CMK (cell line): ENCODE results near the gene PAK2.
A peak's percentile ranks its signal among the peaks of the same experiment; 100 is the strongest.
"Not testable (repeated sequence)": the region's sequence is repeated elsewhere in the genome, so short reads cannot be mapped to it uniquely, and the experiment has no call there.

Source experiments
- DNase-seq: peaks from one replicate; pipeline ENCODE4 v3.0.0-alpha.2; 2010; ENCODE audit warnings: low read depth

The PAK2 gene

DNA sequence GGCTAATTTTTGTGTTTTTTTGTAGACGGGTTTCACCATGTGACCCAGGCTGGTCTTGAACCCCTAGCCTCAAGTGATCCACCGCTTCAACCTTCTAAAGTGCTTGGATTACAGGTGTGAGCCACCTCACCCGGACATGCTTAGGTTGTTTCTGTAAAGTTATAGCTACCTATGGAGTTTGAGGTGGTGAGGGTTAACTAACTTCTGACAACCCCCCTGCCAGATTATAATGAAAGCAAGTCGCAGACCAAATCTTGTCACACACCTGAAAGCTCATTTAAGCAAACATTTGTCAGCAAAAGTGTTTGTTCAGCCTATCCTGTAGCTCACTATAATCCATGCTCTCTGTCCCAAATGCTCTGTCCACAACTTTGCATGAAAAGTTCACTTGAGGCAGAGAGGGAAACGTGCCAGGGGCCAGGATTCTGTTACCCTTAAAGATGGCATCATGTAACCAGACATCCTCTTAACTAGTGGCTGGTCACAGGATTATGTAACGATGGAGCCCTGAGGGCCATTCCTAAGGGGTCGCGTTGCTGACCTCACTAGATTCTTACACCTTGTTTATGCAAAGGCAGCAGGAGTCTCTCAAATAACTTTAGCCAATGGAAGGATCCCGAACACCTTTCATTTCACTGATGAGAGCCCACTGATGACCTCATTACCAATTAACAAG, 103.9 kb downstream of the PAK2 start:
- no peak for DNase-seq

DNA sequence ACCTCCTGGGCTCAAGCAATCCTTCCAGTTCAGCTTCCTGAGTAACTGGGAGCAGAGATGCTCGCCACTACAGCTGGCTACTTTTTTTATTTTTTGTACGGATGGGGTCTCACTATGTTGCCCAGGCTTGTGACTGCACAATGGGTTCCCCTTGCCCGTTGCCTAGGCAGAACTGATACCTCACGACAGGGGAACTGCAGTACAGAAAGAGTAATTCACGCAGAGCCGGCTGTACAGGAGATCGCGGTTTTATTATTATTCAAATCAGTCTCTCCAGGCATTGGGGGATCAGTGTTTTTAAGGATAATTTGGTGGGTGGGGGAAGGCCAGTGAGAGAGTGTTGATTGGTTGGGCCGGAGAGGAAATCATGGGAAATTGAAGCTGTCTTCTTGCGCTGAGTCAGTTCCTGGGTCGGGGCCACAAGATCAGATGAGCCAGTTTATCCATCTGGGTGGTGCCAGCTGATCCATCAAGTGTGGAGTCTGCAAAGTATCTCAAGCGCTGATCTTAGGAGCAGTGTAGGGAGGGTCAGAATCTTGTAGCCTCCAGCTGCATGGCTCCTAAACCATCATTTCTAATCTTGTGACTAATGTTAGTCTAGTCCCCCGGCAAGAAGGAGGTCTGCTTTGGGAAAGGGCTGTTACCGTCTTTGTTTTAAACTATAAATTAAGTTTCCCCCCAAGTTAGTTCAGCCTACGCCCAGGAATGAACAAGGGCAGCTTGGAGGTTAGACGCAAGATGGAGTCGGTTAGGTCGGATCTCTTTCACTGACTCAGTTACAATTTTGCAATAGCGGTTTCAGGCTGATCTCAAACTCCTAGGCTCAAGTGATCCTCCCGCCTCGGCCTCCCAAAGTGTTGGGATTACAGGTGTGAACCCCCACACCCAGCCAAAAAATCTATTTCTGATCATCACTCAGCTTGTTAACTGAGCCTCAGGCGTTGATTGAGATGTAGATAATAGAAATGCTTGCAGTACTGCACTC, 104.9 kb downstream of the PAK2 start:
- not testable (repeated sequence) for DNase-seq

DNA sequence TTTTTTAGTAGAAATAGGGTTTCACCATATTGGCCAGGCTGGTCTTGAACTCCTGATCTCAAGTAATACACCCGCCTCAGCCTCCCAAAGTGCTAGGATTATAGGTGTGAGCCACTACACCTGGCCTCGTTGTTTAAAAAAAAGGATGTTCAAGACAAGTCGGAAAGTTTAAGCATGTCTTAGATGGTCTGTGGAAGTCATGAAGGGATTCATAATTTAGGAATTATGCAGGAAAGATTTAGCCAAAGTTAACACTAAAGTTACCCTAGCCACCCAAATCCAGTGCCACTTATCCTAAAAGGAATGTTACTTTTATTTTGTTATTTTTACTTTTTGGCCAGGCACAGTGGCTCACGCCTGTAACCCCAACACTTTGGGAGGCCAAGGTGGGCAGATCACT, 108.7 kb downstream of the PAK2 start:
- not testable (repeated sequence) for DNase-seq

DNA sequence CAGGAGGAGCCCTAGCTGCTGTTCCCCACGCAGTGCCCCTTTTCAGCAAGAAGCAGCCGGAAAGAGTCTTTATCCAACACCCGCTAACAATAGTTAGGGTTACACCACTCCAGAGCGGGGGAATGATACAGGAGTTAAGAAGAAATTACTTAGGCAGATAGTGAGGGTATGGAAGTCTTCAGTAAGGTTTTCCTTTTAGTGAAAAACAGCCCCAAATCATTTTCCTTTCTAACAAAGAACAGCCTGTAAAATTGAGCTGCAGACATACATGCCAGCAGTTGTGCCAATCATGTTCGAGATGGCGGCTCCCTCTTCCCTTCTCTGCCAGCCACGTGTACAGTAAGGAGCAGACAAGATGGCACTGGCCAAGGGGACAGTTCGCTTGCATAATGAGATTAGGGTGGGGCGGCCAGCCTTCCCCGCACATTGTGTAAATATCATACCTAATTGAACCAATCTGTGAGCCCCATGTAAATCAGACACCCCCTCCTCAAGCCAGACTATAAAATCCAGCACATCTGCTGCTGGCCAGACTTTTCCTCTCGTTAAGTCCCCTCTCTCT, 109.6 kb downstream of the PAK2 start:
- no peak for DNase-seq

DNA sequence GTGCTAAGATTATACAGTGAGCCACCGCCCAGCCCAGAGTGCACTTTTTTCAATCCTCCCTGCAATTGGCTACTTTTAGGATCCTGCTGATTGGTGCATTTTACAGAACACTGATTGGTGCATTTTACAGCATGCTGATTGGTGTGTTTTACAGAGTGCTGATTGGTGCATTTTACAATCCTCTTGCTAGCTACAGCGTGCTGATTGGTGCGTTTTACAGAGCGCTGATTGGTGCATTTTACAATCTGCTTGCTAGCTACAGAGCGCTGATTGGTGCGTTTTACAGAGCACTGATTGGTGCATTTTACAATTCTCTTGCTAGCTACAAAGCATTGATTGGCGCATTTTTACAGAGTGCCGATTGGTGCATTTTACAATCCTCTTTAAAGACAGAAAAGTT, 123.3 kb downstream of the PAK2 start:
- DNase-seq, result not testable (repeated sequence)

DNA sequence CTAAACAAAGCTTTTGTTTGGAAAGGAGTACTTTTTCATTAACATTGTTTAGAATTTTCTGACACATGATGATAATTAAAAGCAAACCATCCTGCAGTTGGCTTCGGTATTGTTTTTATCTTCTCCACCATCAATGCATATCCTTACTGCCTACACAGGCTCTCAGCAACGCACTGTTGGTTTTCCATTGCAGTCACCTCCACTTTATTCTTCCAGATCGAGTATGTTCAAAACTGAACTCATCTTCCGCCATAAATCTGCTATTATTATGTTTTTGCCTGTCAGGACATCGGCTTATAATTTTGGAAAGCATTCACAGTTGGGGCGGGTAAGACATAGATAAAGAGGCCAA, 127.5 kb downstream of the PAK2 start:
- no peak for DNase-seq

DNA sequence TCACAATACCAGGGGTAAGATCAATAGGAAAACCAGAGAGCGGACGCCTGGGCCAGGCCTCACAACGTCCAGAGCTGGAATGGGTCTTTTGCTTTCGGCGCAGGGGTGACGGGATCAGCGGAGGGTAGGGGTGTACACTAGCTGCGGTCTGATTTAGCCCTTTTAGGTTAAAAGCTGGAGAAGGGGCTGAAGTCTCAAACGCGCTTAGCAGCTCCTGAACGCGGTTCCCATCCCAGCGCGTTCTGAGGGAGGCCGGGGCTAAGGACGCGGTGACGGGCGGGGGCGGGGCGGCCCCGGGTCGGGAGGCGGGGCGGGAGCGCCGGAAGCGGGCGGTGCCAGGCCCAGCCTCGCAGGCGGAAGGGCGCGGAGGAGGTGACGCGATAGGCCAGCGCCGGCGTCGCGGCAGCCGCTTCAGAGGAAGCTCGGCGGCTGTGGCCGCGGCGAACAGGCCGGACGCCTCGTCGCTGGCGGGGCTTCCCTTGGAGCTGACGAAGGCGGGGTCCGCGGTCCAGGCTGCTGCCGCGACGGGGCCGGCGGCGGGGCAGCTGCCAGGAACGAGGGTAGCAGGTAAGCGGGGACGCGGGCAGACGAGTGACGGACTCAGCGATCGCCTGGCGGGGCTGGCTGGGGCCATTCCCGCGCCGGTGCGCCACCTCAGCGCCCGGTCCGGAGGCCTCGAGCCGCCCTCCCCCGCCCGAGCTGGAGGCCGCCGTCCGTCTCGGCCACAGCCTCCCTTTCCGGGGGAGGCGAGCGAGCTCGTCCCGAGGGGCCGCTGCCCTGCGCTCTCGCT, 128.0 kb downstream of the PAK2 start, which contains the start of gene SENP5:
TSS of gene SENP5 (plus strand) at position 414 of the 790 bp plus-strand sequence. CDS start 17,262 bp downstream, outside the sequence.
- peak; percentile 49 for DNase-seq

DNA sequence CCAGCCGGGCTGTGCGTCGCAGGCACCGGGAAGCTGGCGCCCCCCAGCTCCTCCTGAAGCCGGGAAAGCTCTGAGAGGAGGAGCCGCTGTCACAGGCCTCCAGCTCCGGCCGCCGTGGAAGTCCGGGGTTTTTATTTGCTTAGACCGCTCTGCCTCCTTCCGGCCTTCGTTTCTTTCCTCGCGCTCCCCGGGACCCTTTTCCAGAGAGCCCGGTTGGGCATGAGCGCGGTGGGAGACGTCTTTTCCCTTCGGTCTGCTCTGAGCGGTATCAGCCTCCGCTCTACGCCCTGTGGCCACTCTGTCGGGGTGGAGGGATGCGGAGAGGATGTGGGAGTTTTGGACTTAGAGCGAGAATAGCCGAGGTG, 128.6 kb downstream of the PAK2 start:
- DNase-seq, result no peak

DNA sequence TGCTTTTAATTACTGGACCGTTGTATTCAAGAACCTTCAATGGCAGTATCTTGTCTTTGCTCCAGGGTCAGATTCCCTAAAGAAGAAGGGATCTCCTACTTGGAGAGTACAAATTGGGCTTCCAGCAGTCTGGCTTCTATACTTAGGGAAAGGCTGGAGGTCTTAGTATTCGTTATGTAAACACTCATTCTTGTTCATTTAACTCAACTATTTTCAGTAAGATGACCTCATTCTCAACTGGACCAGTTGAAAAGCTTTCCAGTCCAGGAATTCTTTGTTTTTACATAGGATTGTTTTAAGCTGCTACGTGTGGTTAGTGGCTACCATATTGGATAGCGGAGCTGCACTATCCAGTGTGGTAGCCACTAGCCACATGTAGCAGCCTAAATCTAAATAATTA, 132.7 kb downstream of the PAK2 start:
- DNase-seq, result no peak

DNA sequence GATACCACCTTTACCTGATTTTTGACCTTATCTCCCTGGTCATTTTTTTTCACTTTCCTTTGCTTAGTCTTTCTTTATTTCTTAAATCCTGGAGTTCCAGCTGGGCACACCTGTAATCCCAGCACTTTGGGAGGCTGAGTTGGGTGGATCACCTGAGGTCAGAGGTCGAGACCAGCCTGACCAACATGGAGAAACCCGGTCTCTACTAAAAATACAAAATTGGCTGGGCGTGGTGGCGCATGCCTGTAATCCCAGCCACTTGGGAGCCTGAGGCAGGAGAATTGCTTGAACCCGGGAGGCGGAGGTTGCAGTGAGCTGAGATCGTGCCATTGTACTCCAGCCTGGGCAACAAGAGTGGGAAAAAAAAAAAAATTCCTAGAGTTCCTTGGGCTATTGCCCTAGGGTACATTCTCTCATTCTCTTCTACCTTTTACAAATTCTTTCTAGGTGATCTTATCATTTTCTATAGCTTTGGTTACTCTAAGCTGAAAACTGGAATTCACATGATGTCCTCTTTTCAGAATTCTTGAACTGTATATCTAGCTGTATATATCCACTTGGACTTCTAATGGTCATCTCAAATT, 134.9 kb downstream of the PAK2 start:
- DNase-seq, result not testable (repeated sequence)

DNA sequence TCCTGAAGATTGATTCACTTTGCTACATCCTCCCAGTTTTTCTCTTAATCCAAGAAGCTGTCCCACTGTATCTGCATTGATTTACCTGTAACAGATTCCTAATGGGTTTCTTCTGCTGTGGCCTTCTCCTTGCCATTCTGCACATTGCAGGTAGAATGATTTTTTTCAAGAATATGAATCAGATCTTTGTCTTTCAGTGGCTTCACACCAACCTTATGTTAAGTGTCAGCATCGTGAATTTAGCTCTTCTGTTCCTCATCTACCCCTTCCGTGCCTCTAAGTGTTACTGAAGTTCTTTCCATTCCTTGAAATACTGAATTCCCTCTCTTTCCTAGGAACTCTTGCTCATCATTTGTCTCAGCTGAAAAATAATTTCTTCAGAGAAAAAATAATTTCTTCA, 135.6 kb downstream of the PAK2 start:
- no peak for DNase-seq
